OCI-LY1 (cell line): Measurements from ENCODE around the gene GALT.
A peak's percentile ranks its signal among the peaks of the same experiment; 100 is the strongest.

ENCODE experiments used
- H2AFZ ChIP-seq: fragments of 200-600 bp; sonication (generic), shearing (Covaris generic); 2 replicates; pipeline ENCODE4 v1.6.0; 2014; ENCODE audit warnings: antibody characterized with exemption, mild to moderate bottlenecking, low read length
- H3F3A ChIP-seq: fragments of 200-600 bp; sonication (generic), shearing (Covaris generic); 2 replicates; pipeline ENCODE4 v1.6.0; 2014; ENCODE audit warnings: mild to moderate bottlenecking, antibody characterized with exemption, low read length, moderate library complexity; ENCODE audit not compliant: insufficient read depth
- H3K27ac ChIP-seq: fragments of 200-600 bp; sonication (generic); 2 replicates; pipeline ENCODE4 v1.5.1; 2014; ENCODE audit warnings: low read length, mixed run types, mild to moderate bottlenecking, low read depth; ENCODE audit not compliant: poor library complexity, severe bottlenecking
- H3K27me3 ChIP-seq: fragments of 200-600 bp; sonication (generic); 2 replicates; pipeline ENCODE4 v1.6.0; 2014; ENCODE audit warnings: antibody characterized with exemption, mild to moderate bottlenecking, low read length, moderate library complexity; ENCODE audit not compliant: insufficient read depth
- H3K36me3 ChIP-seq: fragments of 200-600 bp; sonication (generic); 2 replicates; pipeline ENCODE4 v1.6.1; 2014; ENCODE audit warnings: mild to moderate bottlenecking, antibody characterized with exemption, low read length, moderate library complexity, mixed read lengths; ENCODE audit not compliant: insufficient read depth
- H3K4me1 ChIP-seq: fragments of 200-600 bp; sonication (generic); 2 replicates; pipeline ENCODE4 v1.5.1; 2014; ENCODE audit warnings: mild to moderate bottlenecking, low read length, moderate library complexity; ENCODE audit not compliant: insufficient read depth, severe bottlenecking
- H3K4me2 ChIP-seq: fragments of 200-600 bp; sonication (generic), shearing (Covaris generic); 2 replicates; pipeline ENCODE4 v1.6.1; 2014; ENCODE audit warnings: low read length
- H3K4me3 ChIP-seq: fragments of 200-600 bp; sonication (generic); 2 replicates; pipeline ENCODE4 v1.5.1; 2014; ENCODE audit warnings: low read length, low read depth, mild to moderate bottlenecking, mixed read lengths; ENCODE audit not compliant: poor library complexity, severe bottlenecking
- H3K79me2 ChIP-seq: fragments of 200-600 bp; shearing (Covaris generic); 2 replicates; pipeline ENCODE4 v1.6.1; 2016; ENCODE audit warnings: mixed run types, low read length, mixed read lengths; ENCODE audit not compliant: insufficient read depth
- H3K9ac ChIP-seq: fragments of 200-600 bp; sonication (generic), shearing (Covaris generic); 2 replicates; pipeline ENCODE4 v1.6.1; 2014; ENCODE audit warnings: mild to moderate bottlenecking, low read length, mixed read lengths
- H3K9me2 ChIP-seq: fragments of 200-600 bp; sonication (generic), shearing (Covaris generic); 2 replicates; pipeline ENCODE4 v1.6.1; 2014; ENCODE audit warnings: low read depth, mild to moderate bottlenecking, low read length, mixed read lengths
- H3K9me3 ChIP-seq: fragments of 200-600 bp; shearing (Covaris generic); 2 replicates; pipeline ENCODE4 v1.6.1; 2014; ENCODE audit warnings: low read length, mixed read lengths
- H4K20me1 ChIP-seq: fragments of 200-600 bp; sonication (generic), shearing (Covaris generic); 2 replicates; pipeline ENCODE4 v1.6.0; 2016; ENCODE audit warnings: mild to moderate bottlenecking, low read length; ENCODE audit not compliant: insufficient read depth
- EZH2 ChIP-seq: fragments of 200-600 bp; sonication (generic), shearing (Covaris generic); IDR thresholded peaks from 2 replicates; pipeline ENCODE4 v1.8.0; 2017; ENCODE audit warnings: borderline replicate concordance, mixed run types, mild to moderate bottlenecking, antibody characterized with exemption, low read length, moderate library complexity, mixed read lengths
- TF ChIP-seq, protein P1 (sequence below): fragments of 200-600 bp; sonication (generic), shearing (Covaris generic); IDR thresholded peaks from 2 replicates; pipeline ENCODE4 v1.5.1; 2017; ENCODE audit warnings: mild to moderate bottlenecking, antibody characterized with exemption, low read length, moderate library complexity, mixed read lengths

The GALT gene

DNA sequence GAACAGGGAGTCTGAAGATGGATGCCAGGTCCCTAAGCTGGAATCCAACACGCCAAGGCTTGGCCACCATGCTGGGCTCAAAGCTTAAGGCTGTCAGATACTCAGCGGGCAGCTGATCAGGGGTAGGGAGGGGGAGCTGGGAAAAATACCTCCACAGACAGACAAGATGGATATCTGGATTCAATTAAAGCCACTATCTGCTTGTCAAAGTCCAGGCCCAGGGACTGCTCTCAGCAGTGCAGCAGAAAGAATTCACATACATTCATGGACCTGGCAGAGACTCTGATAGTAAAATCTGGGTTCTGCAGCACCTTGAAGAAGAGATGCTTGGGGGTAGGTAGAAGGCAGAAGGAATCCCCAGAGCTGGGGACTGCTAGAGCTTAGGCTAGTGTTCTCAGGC, 31.3 kb upstream of the GALT start:
- no peaks in the 10 kb centered on the region for H3K9me2 ChIP-seq
- no peak overlapping the region for H3K4me2 ChIP-seq
- no peak overlapping the region for H2AFZ ChIP-seq
- H3K4me3 ChIP-seq, result no peak overlapping the region
- H3K27ac ChIP-seq, result no peak overlapping the region
- no peaks in the 10 kb centered on the region for H4K20me1 ChIP-seq
- TF ChIP-seq EZH2, result no peak
- TF ChIP-seq, protein P1, sequence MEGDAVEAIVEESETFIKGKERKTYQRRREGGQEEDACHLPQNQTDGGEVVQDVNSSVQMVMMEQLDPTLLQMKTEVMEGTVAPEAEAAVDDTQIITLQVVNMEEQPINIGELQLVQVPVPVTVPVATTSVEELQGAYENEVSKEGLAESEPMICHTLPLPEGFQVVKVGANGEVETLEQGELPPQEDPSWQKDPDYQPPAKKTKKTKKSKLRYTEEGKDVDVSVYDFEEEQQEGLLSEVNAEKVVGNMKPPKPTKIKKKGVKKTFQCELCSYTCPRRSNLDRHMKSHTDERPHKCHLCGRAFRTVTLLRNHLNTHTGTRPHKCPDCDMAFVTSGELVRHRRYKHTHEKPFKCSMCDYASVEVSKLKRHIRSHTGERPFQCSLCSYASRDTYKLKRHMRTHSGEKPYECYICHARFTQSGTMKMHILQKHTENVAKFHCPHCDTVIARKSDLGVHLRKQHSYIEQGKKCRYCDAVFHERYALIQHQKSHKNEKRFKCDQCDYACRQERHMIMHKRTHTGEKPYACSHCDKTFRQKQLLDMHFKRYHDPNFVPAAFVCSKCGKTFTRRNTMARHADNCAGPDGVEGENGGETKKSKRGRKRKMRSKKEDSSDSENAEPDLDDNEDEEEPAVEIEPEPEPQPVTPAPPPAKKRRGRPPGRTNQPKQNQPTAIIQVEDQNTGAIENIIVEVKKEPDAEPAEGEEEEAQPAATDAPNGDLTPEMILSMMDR, result no peak
- H3K79me2 ChIP-seq, result no peaks in the 10 kb centered on the region
- no peaks in the 10 kb centered on the region for H3K9me3 ChIP-seq
- peaks cover 32% of the 10 kb centered on the region for H3K4me1 ChIP-seq
- H3K27me3 ChIP-seq, result no peaks in the 10 kb centered on the region
- H3F3A ChIP-seq, result no peaks in the 10 kb centered on the region
- H3K9ac ChIP-seq, result no peak overlapping the region
- peaks cover 33% of the 10 kb centered on the region for H3K36me3 ChIP-seq

DNA sequence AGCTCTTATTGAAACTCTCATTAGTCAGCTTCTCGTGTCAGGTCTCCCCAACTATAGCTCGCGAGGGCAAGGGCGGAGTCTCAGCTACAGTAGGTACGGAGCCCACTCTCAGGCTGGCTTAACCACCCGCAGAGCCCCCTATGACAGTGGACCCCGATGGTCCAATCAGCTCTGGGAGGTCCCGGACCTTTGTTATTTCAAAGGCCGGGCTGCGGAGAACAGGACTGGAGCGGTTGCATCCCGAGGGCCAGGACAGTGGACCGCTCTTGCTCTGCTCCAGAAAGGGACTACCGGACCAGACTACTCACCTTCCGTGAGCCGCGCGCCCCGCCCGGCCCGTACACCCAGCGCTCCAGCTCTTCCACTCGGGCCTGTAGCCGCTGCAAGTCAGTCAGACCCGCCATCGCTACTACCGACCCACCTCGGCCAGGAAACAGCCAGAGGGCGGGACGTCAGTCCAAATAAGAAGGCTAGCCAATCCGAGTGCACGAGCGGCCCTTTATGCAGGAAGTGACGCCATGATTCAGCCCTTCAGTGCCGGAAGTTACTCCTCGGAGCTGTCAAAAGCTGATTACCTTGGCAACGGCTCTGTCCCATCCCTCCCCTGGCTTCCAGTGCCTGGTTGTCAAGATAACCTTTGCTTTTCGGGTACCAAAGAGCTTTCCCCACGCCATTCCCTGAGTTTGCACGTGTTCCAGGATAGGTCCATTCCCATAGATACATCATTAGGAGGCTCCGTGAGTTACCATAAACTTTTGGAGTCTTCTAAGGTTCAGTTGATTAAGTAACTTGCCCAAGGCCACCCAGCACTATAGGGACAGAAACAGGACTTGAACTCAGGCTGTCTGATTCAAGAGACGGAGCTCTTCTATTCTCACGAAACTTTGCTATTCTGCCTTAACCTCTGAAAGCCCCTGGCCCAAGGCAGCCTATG, 26.1 kb upstream of the GALT start, which contains the start of gene DCTN3:
Gene DCTN3, minus strand, starts transcription at position 435 of the 934 bp plus-strand sequence. Its CDS starts 31 bp downstream, at position 404.
- H3K9ac ChIP-seq, result peak within 1 kb of the TSS; percentile 82
- no peaks in the 10 kb centered on the region for H3F3A ChIP-seq
- no peaks in the 10 kb centered on the region for H3K79me2 ChIP-seq
- H4K20me1 ChIP-seq, result no peaks in the 10 kb centered on the region
- peaks cover 25% of the 10 kb centered on the region for H3K4me1 ChIP-seq
- no peak within 1 kb of the TSS for H3K27ac ChIP-seq
- TF ChIP-seq, protein P1, result no peak
- no peak for TF ChIP-seq EZH2
- H3K4me2 ChIP-seq, result peak within 1 kb of the TSS; percentile 79
- H3K36me3 ChIP-seq, result peaks cover 26% of the 10 kb centered on the region
- H3K9me3 ChIP-seq, result no peaks in the 10 kb centered on the region
- peak within 1 kb of the TSS; percentile 29; the same call in 1 of the 2 replicates for H2AFZ ChIP-seq
- H3K4me3 ChIP-seq, result peak within 1 kb of the TSS; percentile 84
- H3K9me2 ChIP-seq, result no peaks in the 10 kb centered on the region
- no peaks in the 10 kb centered on the region for H3K27me3 ChIP-seq

DNA sequence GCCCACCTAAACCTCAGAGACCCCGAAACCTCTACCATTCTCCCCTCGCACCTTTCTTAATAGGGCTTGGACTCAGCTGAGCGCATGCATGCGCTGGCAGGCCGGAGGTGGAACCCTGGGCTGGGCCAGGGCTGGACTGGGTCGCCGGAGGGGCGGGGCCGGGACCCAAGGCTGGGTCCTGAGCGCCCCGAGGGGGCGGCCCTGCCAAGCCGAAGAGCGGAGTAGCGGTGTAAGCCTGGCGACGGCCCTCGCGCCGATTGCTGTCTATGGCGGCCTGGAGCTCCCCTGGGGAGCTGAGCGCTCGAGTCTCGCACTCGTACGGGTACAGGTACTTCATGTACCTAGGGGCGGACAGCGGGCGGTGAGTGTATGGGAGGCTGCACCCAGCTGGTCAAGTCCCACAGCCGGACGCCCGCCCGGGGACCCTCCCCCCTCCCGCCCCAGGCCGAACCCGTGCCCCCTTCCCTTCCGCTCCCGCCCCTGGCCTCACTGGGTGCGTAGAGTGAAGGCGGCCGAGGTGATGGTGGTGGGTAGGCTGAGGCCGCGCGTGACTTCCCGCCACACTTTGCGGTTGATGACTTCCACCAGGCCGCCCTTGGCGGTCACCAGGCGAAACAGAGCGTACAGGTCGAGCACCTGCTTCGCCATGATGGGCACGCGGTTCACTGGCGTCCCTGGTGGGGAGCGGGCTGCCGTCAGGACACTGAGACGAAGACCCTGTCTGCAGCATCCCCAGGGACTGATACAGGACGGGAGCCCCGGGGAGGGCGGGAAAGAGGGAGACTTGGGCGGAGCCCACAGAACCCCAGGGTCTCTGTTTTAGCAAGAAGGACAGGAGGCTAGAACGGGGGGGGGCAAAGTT, 22.9 kb upstream of the GALT start:
- H3K27ac ChIP-seq, result no peak overlapping the region
- no peaks in the 10 kb centered on the region for H3K9me2 ChIP-seq
- TF ChIP-seq, protein P1, result no peak
- TF ChIP-seq EZH2, result no peak
- no peaks in the 10 kb centered on the region for H4K20me1 ChIP-seq
- peak overlapping the region; percentile 13 for H3K4me3 ChIP-seq
- no peaks in the 10 kb centered on the region for H3F3A ChIP-seq
- H2AFZ ChIP-seq, result no peak overlapping the region
- no peaks in the 10 kb centered on the region for H3K79me2 ChIP-seq
- H3K36me3 ChIP-seq, result no peaks in the 10 kb centered on the region
- H3K9me3 ChIP-seq, result no peaks in the 10 kb centered on the region
- H3K27me3 ChIP-seq, result 0 out of 2 replicates have a peak, but pooled peaks cover 5% of the 10 kb centered on the region
- H3K4me2 ChIP-seq, result peak overlapping the region; percentile 37; the same call in 1 of the 2 replicates
- H3K9ac ChIP-seq, result no peak overlapping the region
- H3K4me1 ChIP-seq, result peaks cover 28% of the 10 kb centered on the region
